Endothelial cell of umbilical vein (primary cell): Measurements from ENCODE around the gene SPINK4.

Experiments
- CTCF ChIP-seq, 2 donors: IDR thresholded peaks; 1 replicate in 1 of 2; 2 replicates in 1 of 2; pipeline ENCODE4 v1.5.1; 2011; ENCODE audit warnings: low read length in 2 of 2, mild to moderate bottlenecking in 2 of 2, moderate library complexity in 2 of 2, control low read depth in 1 of 2, inconsistent platforms in 1 of 2, low read depth in 1 of 2; ENCODE audit not compliant: insufficient read depth in 1 of 2; ENCODE audit errors: extremely low read depth in 1 of 2
- EZH2 ChIP-seq: IDR thresholded peaks from 2 replicates; pipeline ENCODE4 v1.6.1; 2012; ENCODE audit warnings: borderline replicate concordance, low read depth, mild to moderate bottlenecking, moderate library complexity, low read length, inconsistent platforms; ENCODE audit not compliant: severe bottlenecking
- FOS ChIP-seq: IDR thresholded peaks from 2 replicates; pipeline ENCODE4 v1.6.1; 2011; ENCODE audit warnings: mild to moderate bottlenecking, low read length, moderate library complexity, borderline replicate concordance; ENCODE audit not compliant: insufficient read depth
- GATA2 ChIP-seq: IDR thresholded peaks from 2 replicates; pipeline ENCODE4 v1.7.0; 2011; ENCODE audit warnings: low read depth, mild to moderate bottlenecking, moderate library complexity, mixed read lengths, low read length; ENCODE audit not compliant: insufficient read length, insufficient read depth
- MAX ChIP-seq: IDR thresholded peaks from 2 replicates; pipeline ENCODE4 v1.6.1; 2011; ENCODE audit not compliant: insufficient read depth, insufficient read length
- MYC ChIP-seq: IDR thresholded peaks from one replicate; pipeline ENCODE4 v1.6.1; 2011; ENCODE audit warnings: mild to moderate bottlenecking, low read depth, low read length
- POLR2A ChIP-seq: IDR thresholded peaks from 2 replicates; pipeline ENCODE4 v1.6.1; 2012; ENCODE audit warnings: low read depth, mild to moderate bottlenecking, control low read depth, low read length
- POLR2AphosphoS5 ChIP-seq: IDR thresholded peaks from 2 replicates; pipeline ENCODE4 v1.6.1; 2012; ENCODE audit warnings: low read depth, mild to moderate bottlenecking, control low read depth, low read length, moderate library complexity; ENCODE audit not compliant: insufficient read depth

GRCh38 chr9:33291901-33292300, 51.9 kb downstream of the SPINK4 start:
- no peak for TF ChIP-seq CTCF (IDR thresholded peaks at IDR 0.05; ENCODE audit: extremely low read depth in 1 of 2, insufficient read depth in 1 of 2, low read depth in 1 of 2, low read length in 2 of 2)
- no peak for TF ChIP-seq POLR2AphosphoS5
- no peak for TF ChIP-seq MAX
- no peak for TF ChIP-seq POLR2A
- no peak for TF ChIP-seq EZH2
- no peak for TF ChIP-seq FOS
- no peak for TF ChIP-seq MYC
- no peak for TF ChIP-seq GATA2
